Measurements from ENCODE around the gene ANKRD2. TPM values are rescaled to one million over a fixed set of nuclear protein-coding genes. Genes with fewer than 3 reads are reported as not detected.

ANKRD2 gene
- total and polyA plus RNA-seq, 4 donors, result 1.2 to 3.1 (median 3.0) TPM; not detected in 1

DNA sequence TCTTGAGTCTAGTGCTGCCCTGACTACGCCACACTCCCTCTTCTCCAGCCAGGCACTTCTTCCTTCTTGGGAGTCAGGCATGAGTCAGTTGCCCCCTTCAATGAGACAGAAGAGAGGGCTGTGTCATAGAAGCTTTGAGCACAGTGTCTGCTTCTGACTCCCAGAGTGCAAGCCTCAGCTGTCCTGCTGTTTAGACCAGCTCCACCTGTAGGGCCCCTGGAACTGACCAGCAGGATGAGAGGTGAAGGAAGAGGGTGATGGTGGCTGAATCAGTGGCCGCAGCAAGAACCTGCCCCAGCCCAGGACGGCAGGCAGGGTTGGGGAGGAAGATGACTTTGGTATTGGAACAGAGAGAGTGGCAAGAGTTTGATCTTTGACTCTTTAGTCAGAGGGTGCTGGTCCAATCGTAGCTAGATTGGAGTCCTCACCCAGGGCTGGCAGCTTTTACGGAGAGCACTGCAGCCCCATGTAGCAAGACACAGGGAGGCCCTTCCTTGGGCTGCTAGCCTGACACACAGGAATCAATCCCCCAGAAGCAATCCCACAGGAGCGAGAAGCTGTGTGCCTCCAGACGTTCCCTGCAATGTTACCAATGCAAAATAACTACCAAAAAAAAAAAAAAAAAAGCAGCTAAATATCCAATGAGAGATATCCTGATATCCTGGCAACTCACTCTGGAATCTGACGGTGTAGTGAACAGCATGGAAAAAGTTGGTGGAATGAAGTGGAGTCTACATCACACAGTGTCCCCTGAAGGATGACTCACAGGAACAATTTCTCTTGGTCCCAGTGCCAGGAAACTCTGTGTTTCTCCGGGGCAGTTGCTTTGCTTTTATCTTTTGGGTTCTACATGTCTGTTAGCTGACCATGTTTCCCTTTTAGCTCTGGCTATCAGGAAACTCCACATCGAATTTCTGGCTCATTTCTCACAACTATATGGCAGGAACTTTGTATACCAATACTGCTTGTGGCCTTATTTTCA is 23.8 kb downstream of the ANKRD2 start:
- no peak overlapping the region for H3K4me3 ChIP-seq
- no peaks in the 10 kb centered on the region for H3K36me3 ChIP-seq (ENCODE audit: control insufficient read depth in 4 of 4, insufficient read depth in 4 of 4, low read length in 4 of 4)
- H3K9me3 ChIP-seq (ENCODE audit: control insufficient read depth in 4 of 4, insufficient read depth in 3 of 4, low read length in 3 of 4), result no peaks in the 10 kb centered on the region
- DNase-seq, result peak in 2 of 3 donors; percentile 33 to 40
- 61 to 72% methylated on average over 10 of the region's 10 CpGs for WGBS, 2 donors
- no peaks in the 10 kb centered on the region for H3K27me3 ChIP-seq (ENCODE audit: control insufficient read depth in 3 of 3, insufficient read depth in 3 of 3, low read length in 2 of 3)
- peak overlapping the region; percentile 78 to 87 for H3K27ac ChIP-seq (ENCODE audit: low read depth in 1 of 2, low read length in 1 of 2)
- TF ChIP-seq, protein P1, sequence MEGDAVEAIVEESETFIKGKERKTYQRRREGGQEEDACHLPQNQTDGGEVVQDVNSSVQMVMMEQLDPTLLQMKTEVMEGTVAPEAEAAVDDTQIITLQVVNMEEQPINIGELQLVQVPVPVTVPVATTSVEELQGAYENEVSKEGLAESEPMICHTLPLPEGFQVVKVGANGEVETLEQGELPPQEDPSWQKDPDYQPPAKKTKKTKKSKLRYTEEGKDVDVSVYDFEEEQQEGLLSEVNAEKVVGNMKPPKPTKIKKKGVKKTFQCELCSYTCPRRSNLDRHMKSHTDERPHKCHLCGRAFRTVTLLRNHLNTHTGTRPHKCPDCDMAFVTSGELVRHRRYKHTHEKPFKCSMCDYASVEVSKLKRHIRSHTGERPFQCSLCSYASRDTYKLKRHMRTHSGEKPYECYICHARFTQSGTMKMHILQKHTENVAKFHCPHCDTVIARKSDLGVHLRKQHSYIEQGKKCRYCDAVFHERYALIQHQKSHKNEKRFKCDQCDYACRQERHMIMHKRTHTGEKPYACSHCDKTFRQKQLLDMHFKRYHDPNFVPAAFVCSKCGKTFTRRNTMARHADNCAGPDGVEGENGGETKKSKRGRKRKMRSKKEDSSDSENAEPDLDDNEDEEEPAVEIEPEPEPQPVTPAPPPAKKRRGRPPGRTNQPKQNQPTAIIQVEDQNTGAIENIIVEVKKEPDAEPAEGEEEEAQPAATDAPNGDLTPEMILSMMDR (IDR thresholded peaks at IDR 0.05; ENCODE audit: control extremely low read depth, extremely low read depth), result no peak
- H3K4me1 ChIP-seq (ENCODE audit: control insufficient read depth in 5 of 5, insufficient read depth in 5 of 5, low read length in 5 of 5), result peaks cover 0 to 5% (median 0%) of the 10 kb centered on the region in 5 donors
- ATAC-seq (ENCODE audit: insufficient read depth, low FRiP score), result peak; percentile 86
- H3K9ac ChIP-seq (ENCODE audit: insufficient read depth in 1 of 2, low read length in 2 of 2), result no peak overlapping the region

DNA sequence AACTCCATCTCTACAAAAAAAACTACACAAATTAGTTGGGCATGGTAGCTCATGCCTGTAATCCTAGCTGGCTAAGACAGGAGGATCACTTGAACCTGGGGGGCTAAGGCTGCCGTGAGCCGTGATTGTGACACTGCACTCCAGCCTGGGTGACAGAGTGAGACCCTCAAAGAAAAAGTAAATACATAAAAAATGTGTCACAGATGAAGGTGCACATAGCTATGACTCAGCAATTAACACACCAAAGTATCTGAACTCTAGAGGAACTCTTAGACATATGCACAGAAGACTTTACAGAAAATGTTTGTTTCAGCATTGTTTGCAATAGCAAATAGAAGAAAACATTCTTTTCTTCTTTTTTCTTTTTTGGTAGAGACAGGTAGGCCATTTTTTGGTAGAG is 25.2 kb downstream of the ANKRD2 start:
- Histone ChIP-seq H3K9ac (ENCODE audit: insufficient read depth in 1 of 2, low read length in 2 of 2) (no peak overlapping the region), H3K36me3 (ENCODE audit: control insufficient read depth in 4 of 4, insufficient read depth in 4 of 4, low read length in 4 of 4) (no peaks in the 10 kb centered on the region), H3K27ac (ENCODE audit: low read depth in 1 of 2, low read length in 1 of 2) (peak overlapping the region in 1 of 2 donors; percentile 86), H3K9me3 (ENCODE audit: control insufficient read depth in 4 of 4, insufficient read depth in 3 of 4, low read length in 3 of 4) (no peaks in the 10 kb centered on the region), H3K27me3 (ENCODE audit: control insufficient read depth in 3 of 3, insufficient read depth in 3 of 3, low read length in 2 of 3) (no peaks in the 10 kb centered on the region), H3K4me3 (no peak overlapping the region), H3K4me1 (ENCODE audit: control insufficient read depth in 5 of 5, insufficient read depth in 5 of 5, low read length in 5 of 5) (peaks cover 0 to 5% (median 0%) of the 10 kb centered on the region in 5 donors)
- TF ChIP-seq, protein P1 (IDR thresholded peaks at IDR 0.05; ENCODE audit: control extremely low read depth, extremely low read depth), result no peak
- DNase-seq, result no peak
- no peak for ATAC-seq (ENCODE audit: insufficient read depth, low FRiP score)
- WGBS, 2 donors, result 69% methylated on average over 2 of the region's 2 CpGs

DNA sequence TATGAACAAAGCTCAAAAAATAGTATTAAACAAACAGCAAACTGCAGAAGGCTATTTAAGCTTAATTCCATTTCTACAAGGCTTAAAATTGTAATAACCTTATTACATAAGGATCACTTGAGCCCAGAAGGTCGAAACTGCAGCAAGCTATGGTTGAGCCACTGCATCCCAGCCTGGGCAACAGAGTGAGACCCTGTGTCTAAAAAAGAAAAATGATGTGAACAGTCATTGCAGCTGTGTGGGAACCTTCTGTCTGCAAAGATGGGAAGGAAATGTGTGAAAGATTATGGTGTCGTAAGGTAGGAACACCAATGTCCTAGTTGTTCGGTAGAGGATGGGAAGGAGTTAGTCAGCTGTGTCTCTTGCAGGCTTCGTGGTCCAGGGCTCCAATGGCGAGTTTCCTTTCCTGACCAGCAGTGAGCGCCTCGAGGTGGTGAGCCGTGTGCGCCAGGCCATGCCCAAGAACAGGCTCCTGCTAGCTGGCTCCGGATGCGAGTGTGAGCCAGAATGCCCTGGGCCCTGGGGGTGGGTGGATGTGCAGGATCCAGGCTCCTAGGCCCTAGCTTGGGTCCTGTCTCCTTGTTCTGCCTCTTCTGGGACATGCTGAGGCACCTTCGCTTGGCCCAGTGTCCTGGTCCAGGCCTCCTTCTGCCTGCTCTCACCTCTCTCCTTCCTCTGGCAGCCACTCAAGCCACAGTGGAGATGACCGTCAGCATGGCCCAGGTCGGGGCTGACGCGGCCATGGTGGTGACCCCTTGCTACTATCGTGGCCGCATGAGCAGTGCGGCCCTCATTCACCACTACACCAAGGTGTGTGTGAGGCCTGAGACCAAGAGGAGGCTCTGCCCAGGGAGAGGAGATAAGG is 26.1 kb downstream of the ANKRD2 start:
- Histone ChIP-seq H3K36me3 (ENCODE audit: control insufficient read depth in 4 of 4, insufficient read depth in 4 of 4, low read length in 4 of 4) (no peaks in the 10 kb centered on the region), H3K27ac (ENCODE audit: low read depth in 1 of 2, low read length in 1 of 2) (no peak overlapping the region), H3K9ac (ENCODE audit: insufficient read depth in 1 of 2, low read length in 2 of 2) (no peak overlapping the region), H3K27me3 (ENCODE audit: control insufficient read depth in 3 of 3, insufficient read depth in 3 of 3, low read length in 2 of 3) (no peaks in the 10 kb centered on the region), H3K4me1 (ENCODE audit: control insufficient read depth in 5 of 5, insufficient read depth in 5 of 5, low read length in 5 of 5) (peaks cover 0 to 5% (median 0%) of the 10 kb centered on the region in 5 donors), H3K4me3 (no peak overlapping the region), H3K9me3 (ENCODE audit: control insufficient read depth in 4 of 4, insufficient read depth in 3 of 4, low read length in 3 of 4) (no peaks in the 10 kb centered on the region)
- TF ChIP-seq, protein P1 (IDR thresholded peaks at IDR 0.05; ENCODE audit: control extremely low read depth, extremely low read depth), result no peak
- 82 to 91% methylated on average over 17 to 19 of the region's 19 CpGs for WGBS, 2 donors
- ATAC-seq (ENCODE audit: insufficient read depth, low FRiP score), result no peak
- DNase-seq, result no peak
